ENCODE data around the gene EDC3.
"Not testable (repeated sequence)": the region's sequence is repeated elsewhere in the genome, so short reads cannot be mapped to it uniquely, and the experiment has no call there.

The EDC3 gene

DNA sequence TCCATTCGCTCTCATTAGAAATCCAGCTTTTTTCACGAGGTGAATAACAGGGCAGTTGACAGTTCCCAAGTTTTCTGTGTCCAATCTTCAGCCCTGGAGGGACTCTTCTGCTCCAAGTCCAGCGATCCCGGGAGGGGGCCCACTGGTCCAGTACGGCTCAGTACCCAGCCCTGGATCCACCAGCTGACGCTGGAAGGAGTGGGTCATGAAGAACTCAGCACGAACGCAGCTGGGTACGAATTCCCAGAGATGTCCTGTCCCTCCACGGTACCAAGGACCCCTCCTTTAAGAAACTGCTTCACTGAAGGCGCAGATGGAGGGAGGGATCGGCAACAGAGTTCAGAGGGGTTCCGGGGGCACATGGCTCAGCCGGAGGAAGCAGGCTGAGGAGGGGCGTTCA, 96.7 kb downstream of the EDC3 start:
- Mint-ChIP-seq H3K27me3 (no peaks in the 10 kb centered on the region), H3K4me3 (peak overlapping the region; percentile 97), H3K9me3 (no peaks in the 10 kb centered on the region), H3K27ac (no peak overlapping the region), H3K4me1 (peaks cover 21% of the 10 kb centered on the region), H3K36me3 (no peaks in the 10 kb centered on the region)

GRCh38 chr15:74598126-74598842, 97.5 kb downstream of the EDC3 start:
- no peaks in the 10 kb centered on the region for H3K36me3 Mint-ChIP-seq
- H3K9me3 Mint-ChIP-seq: no peaks in the 10 kb centered on the region
- H3K27ac Mint-ChIP-seq: peak overlapping the region; percentile 99
- H3K4me3 Mint-ChIP-seq: peak overlapping the region; percentile 97
- H3K27me3 Mint-ChIP-seq: no peaks in the 10 kb centered on the region
- H3K4me1 Mint-ChIP-seq: peaks cover 21% of the 10 kb centered on the region

DNA sequence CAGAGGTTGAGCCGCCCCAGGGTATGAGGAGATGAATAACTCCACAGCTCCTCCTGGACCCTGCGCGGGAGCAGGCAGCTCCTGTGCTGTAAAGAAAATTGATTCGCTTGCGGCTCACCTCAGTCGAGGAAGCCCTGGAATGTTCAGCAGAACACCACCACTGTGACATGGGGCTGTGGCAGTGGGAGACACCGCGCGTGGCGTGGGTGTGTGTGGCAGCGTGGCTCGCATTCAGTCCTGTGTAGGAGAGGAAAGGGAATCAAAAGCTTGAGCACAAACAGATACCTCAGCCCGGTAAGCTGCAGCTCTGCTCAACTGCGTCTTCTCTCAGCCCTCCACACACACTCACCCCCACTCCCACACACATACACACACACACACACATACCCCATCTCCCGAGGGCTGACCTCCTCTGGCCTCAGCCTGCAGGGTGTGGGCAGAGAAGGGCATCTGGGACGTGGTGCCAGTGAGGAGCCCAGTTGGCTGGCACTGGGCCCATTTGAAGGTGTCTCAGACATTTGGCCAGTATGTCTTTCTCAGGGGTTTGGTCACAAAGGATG, 98.6 kb downstream of the EDC3 start:
- not testable (repeated sequence) for H3K36me3 Mint-ChIP-seq, H3K27ac Mint-ChIP-seq, H3K9me3 Mint-ChIP-seq, H3K4me3 Mint-ChIP-seq, H3K27me3 Mint-ChIP-seq
- H3K4me1 Mint-ChIP-seq: peaks cover 21% of the 10 kb centered on the region

- not testable (repeated sequence) for H3K27ac Mint-ChIP-seq, H3K9me3 Mint-ChIP-seq, H3K4me3 Mint-ChIP-seq, H3K27me3 Mint-ChIP-seq, H3K36me3 Mint-ChIP-seq
- peaks cover 21% of the 10 kb centered on the region for H3K4me1 Mint-ChIP-seq
Measured at GRCh38 chr15:74596736-74597135, 99.1 kb downstream of the EDC3 start.

DNA sequence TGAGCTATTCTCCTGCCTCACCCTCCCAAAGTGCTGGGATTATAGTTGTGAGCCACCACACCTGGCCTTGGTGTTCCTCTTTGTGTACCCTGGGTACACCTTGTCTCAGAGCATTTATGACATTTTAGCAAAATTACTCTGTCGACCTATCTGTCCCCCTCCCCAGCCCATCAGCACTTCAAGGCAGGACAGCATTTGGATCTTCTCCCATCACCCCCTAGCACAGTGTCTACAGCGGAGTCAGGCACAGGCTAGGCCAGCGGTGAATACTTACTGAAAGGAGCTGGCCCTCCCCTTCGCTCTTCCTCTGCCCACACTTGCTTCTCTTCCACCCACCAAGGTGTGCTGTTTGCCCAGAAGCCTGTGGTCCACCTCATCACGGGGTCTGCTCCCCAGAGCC, 100.6 kb downstream of the EDC3 start:
- Mint-ChIP-seq H3K4me1 (peaks cover 21% of the 10 kb centered on the region), H3K36me3 (peaks cover under 1% of the 10 kb centered on the region), H3K4me3 (no peak overlapping the region), H3K27ac (no peak overlapping the region), H3K27me3 (no peaks in the 10 kb centered on the region), H3K9me3 (no peaks in the 10 kb centered on the region)

DNA sequence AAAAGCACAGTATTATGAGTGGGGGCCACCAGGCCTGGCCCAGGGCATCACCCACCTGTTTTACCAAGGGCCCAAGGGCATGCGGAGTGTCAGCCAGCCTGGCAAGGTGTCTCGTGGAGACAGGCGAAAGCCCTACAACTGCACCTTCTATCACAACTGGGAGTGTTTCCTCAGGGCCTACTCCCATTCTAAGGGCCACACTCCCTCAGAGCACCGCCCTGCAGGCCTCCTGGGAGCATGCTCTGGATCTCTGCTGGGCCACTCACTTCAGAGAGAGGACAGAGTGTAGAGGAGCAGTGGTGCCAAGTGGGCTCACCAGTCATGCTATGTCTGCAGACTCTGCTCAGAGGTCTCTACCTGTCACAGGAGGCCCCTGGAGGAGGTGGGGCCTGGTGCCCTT, 101.4 kb downstream of the EDC3 start:
- Mint-ChIP-seq H3K9me3 (no peaks in the 10 kb centered on the region), H3K4me1 (peaks cover 18% of the 10 kb centered on the region), H3K27me3 (no peaks in the 10 kb centered on the region), H3K27ac (no peak overlapping the region), H3K36me3 (peaks cover 2% of the 10 kb centered on the region), H3K4me3 (no peak overlapping the region)

GRCh38 chr15:74593122-74593521, 102.7 kb downstream of the EDC3 start:
- no peaks in the 10 kb centered on the region for H3K27me3 Mint-ChIP-seq
- H3K27ac Mint-ChIP-seq: no peak overlapping the region
- H3K36me3 Mint-ChIP-seq: peaks cover 2% of the 10 kb centered on the region

GRCh38 chr15:74592222-74592621, 103.6 kb downstream of the EDC3 start:
- Mint-ChIP-seq H3K9me3 (no peaks in the 10 kb centered on the region), H3K36me3 (peaks cover 2% of the 10 kb centered on the region), H3K27ac (no peak overlapping the region), H3K27me3 (no peaks in the 10 kb centered on the region), H3K4me1 (no peaks in the 10 kb centered on the region), H3K4me3 (no peak overlapping the region)

More at GRCh38 chr15:74593122-74593521, 102.7 kb downstream of the EDC3 start:
- H3K9me3 Mint-ChIP-seq: no peaks in the 10 kb centered on the region
- H3K4me1 Mint-ChIP-seq: peaks cover 5% of the 10 kb centered on the region
- no peak overlapping the region for H3K4me3 Mint-ChIP-seq

DNA sequence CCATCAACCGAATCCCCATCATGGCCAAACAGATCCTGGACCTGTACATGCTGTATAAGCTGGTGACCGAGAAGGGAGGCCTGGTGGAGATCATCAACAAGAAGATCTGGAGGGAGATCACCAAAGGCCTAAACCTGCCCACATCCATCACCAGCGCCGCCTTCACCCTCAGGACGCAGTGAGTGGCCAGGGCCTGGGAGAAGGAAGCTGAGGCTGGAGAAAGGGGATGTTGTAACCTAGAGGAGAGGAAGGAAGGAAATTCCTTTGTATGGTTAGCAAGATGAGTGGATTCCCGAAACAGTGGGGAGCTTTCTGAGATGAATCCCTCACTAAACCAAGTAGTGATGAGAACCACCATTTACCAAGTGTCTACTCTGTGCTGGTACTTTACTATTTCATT, 106.0 kb downstream of the EDC3 start:
- Mint-ChIP-seq H3K4me1 (no peaks in the 10 kb centered on the region), H3K27ac (no peak overlapping the region), H3K27me3 (no peaks in the 10 kb centered on the region), H3K36me3 (peaks cover 6% of the 10 kb centered on the region), H3K9me3 (no peaks in the 10 kb centered on the region), H3K4me3 (no peak overlapping the region)

- Mint-ChIP-seq H3K36me3 (peaks cover 6% of the 10 kb centered on the region), H3K27me3 (no peaks in the 10 kb centered on the region), H3K9me3 (no peaks in the 10 kb centered on the region), H3K4me1 (no peaks in the 10 kb centered on the region), H3K27ac (no peak overlapping the region), H3K4me3 (no peak overlapping the region)
Measured at GRCh38 chr15:74585857-74586256, 110.0 kb downstream of the EDC3 start.

DNA sequence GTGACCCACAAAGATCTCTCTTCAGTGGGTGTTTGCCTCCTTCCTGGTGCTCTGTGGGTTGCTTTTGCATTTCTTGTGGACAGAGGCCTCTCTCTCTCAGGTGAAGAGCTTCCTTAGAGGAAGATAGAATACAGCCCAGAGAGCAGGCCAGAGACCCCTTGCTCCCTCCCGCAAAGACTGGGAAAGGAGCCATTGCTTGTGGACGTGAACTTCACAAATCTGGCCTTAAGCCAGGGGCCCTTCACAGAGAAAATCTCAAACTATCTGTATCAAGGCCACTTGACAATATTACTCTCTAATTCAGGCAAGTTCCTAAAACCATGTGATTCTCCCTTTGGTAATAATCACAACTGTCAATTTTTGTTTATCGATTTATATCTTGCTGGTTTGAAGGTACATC, 110.6 kb downstream of the EDC3 start:
- Mint-ChIP-seq H3K4me1 (no peaks in the 10 kb centered on the region), H3K36me3 (peaks cover 5% of the 10 kb centered on the region), H3K27me3 (no peaks in the 10 kb centered on the region), H3K9me3 (no peaks in the 10 kb centered on the region), H3K4me3 (no peak overlapping the region), H3K27ac (no peak overlapping the region)

GRCh38 chr15:74584779-74585178, 111.0 kb downstream of the EDC3 start:
- peaks cover 4% of the 10 kb centered on the region for H3K36me3 Mint-ChIP-seq
- H3K9me3 Mint-ChIP-seq: no peaks in the 10 kb centered on the region
- H3K27ac Mint-ChIP-seq: no peak overlapping the region
- no peak overlapping the region for H3K4me3 Mint-ChIP-seq
- H3K27me3 Mint-ChIP-seq: no peaks in the 10 kb centered on the region
- H3K4me1 Mint-ChIP-seq: no peaks in the 10 kb centered on the region

DNA sequence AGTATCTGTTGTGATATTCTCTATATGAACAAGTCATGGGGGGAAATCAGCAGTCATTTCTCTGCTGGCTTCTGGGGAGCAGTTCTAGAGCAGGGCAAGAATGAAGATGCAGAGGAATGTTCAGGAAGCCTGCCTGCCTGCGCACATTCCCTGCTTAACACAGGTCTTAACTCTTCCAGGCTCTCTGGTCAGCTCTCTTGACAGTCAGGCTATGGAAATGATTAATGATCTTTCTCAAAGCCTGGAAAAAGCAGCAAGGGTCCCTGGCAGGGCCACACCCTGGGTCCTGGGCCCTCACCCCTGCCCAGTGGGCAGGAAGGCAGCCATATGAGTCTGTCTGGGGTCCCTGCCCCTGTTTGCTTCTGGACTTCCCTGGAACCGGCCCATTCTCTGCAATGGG, 111.6 kb downstream of the EDC3 start:
- peaks cover 4% of the 10 kb centered on the region for H3K36me3 Mint-ChIP-seq
- no peak overlapping the region for H3K27ac Mint-ChIP-seq
- no peaks in the 10 kb centered on the region for H3K9me3 Mint-ChIP-seq
- no peak overlapping the region for H3K4me3 Mint-ChIP-seq
- H3K4me1 Mint-ChIP-seq: no peaks in the 10 kb centered on the region
- H3K27me3 Mint-ChIP-seq: no peaks in the 10 kb centered on the region

All from activated naive CD4-positive, alpha-beta T cell treated with anti-CD3 and anti-CD28 coated beads, Interleukin-2, amount 50 U/mL, for 24 hours (primary cell).